Medulla oblongata (tissue), 1 donor: ENCODE data around the gene CNTN4.
"Not testable (repeated sequence)": the region's sequence is repeated elsewhere in the genome, so short reads cannot be mapped to it uniquely, and the experiment has no call there.

ENCODE experiments used
- DNase-seq: peaks from one replicate; pipeline ENCODE4 v3.0.0-alpha.2; 2015; ENCODE audit errors: extremely low spot score

The CNTN4 gene

GRCh38 chr3:2098398-2099027, at the start of gene CNTN4:
Gene CNTN4 (plus strand): TSS chr3:2098866.
- peak; percentile 14 for DNase-seq

- peak; percentile 13 for DNase-seq
These were observed 37.3 kb upstream of the CNTN4 start for GRCh38 chr3:2061360-2061759.

GRCh38 chr3:2071531-2071930, 27.1 kb upstream of the CNTN4 start:
- DNase-seq: no peak

GRCh38 chr3:2078821-2079220, 19.8 kb upstream of the CNTN4 start:
- DNase-seq: no peak

- no peak for DNase-seq
These were observed 15.7 kb upstream of the CNTN4 start for GRCh38 chr3:2082871-2083480.

- not testable (repeated sequence) for DNase-seq
These were observed 15.1 kb upstream of the CNTN4 start for GRCh38 chr3:2083558-2083957.

GRCh38 chr3:2090095-2090911, 8.4 kb upstream of the CNTN4 start:
- DNase-seq: no peak

GRCh38 chr3:2092758-2093157, 5.9 kb upstream of the CNTN4 start:
- no peak for DNase-seq

- no peak for DNase-seq
These were observed 3.7 kb upstream of the CNTN4 start for GRCh38 chr3:2094941-2095340.

- DNase-seq: no peak
These were observed 2.5 kb upstream of the CNTN4 start for GRCh38 chr3:2096216-2096615.

GRCh38 chr3:2097641-2098191, 950 bp upstream of the CNTN4 start:
- DNase-seq: no peak

GRCh38 chr3:2099028-2099671, 484 bp downstream of the CNTN4 start:
- DNase-seq: no peak

GRCh38 chr3:2099779-2100191, 1.1 kb downstream of the CNTN4 start:
- DNase-seq: no peak

- no peak for DNase-seq
These were observed 7.8 kb downstream of the CNTN4 start for GRCh38 chr3:2106438-2106837.

GRCh38 chr3:2110597-2111117, 12.0 kb downstream of the CNTN4 start:
- DNase-seq: no peak

- no peak for DNase-seq
These were observed 16.1 kb downstream of the CNTN4 start for GRCh38 chr3:2114617-2115275.

- no peak for DNase-seq
These were observed 32.1 kb downstream of the CNTN4 start for GRCh38 chr3:2130726-2131125.

- no peak for DNase-seq
These were observed 34.5 kb downstream of the CNTN4 start for GRCh38 chr3:2133146-2133545.

GRCh38 chr3:2137651-2138050, 39.0 kb downstream of the CNTN4 start:
- no peak for DNase-seq

- DNase-seq: no peak
These were observed 42.8 kb downstream of the CNTN4 start for GRCh38 chr3:2141482-2141881.
